Activated CD4-positive, alpha-beta T cell treated with anti-CD3 and anti-CD28 coated beads for 24 hours (primary cell): ENCODE results near the gene UBE2O.
"Not testable (repeated sequence)": the region's sequence is repeated elsewhere in the genome, so short reads cannot be mapped to it uniquely, and the experiment has no call there.

Source experiments
- DNase-seq, 2 donors: peaks; one replicate each; pipeline ENCODE4 v3.0.0-alpha.2; 2020; ENCODE audit warnings: low read depth in 2 of 2

The UBE2O gene

DNA sequence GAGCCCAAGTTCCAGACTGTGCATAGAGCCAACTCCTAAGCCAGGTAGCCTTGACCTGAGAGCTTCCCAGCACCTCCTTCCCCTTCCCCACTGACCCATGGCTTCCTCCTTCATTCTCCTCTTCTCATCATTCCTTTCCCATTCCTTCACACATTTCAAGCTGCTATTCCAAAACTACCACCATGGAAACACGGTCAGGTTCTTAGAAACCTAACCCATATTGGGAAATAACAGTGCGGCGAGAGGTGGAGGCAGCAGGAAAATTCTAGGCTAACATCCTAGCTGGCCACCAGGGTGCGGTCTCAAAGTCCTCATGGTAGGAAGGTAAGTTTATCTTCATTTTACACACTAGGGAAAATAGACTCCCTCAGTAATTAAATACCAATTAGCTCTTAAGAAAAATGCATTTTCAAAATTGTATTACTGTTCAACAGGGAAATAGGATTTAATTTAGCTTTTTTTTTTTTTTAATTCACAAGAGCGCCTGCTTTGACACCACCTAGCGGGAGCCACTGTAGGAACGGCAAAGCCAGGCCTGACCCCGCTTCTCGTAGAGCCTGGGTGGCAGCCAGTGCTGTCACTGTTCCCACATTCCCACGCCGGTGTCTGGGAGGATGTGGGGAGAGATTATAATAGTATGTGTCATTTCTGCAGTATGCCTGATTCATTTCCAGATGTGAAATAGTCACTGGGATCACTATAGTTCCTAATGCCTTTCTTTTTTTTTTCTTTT is 82.5 kb downstream of the UBE2O start:
- no peak for DNase-seq

DNA sequence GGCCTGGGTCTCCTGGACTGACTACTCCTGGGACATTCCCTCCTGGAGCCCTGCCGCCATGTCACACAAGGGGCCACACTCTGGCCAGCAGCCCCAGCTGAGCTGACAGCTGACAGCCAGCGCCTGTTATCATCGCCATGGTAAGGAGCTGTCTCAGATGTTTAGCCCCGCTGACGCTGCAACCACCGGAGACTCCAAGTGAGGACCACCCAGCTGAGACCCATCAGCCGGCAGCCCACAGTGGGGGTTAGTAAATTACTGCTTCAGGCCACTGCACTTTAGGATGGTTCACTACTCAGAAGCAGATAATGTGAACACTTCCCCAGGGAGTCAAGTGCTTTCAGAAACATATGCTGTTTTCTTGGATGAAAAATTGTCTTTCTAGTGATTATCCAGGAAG is 83.1 kb downstream of the UBE2O start:
- DNase-seq = no peak

GRCh38 chr17:76369379-76369778 is 83.6 kb downstream of the UBE2O start:
- DNase-seq = no peak

GRCh38 chr17:76368545-76368944 is 84.4 kb downstream of the UBE2O start:
- DNase-seq = no peak

- DNase-seq = no peak
Observed at GRCh38 chr17:76367642-76368041, 85.3 kb downstream of the UBE2O start.

GRCh38 chr17:76366247-76366646 is 86.7 kb downstream of the UBE2O start:
- DNase-seq = no peak

DNA sequence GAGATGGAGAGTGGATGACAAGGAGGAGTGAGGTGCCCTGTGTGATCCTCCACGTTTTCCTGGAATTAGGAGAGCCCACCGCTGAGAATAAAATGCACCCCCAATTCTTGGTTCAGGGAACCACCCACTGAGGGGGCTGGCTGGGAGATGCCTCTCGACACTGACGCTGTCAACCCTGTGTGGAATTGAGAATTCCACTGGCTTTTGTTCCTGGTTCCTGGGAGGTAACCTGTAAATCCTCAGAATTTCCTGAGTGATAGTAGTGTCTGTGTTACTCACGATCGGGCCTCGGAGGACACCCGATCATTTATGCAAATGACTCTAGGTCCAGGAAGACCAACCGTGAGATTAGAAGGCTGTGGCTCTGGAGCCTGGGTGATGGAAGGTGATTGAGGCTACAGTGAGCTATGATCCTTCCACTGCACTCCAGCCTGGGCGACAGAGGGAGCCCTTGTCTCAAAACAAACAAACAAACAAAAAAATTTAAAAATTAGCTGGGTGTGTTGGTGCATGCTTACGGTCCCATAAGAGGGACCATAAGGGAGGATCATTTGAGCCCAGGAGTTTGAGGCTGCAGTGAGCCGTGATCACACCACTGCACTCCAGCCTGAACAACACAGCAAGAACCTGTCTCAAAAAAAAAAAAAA is 87.6 kb downstream of the UBE2O start:
- no peak for DNase-seq

DNA sequence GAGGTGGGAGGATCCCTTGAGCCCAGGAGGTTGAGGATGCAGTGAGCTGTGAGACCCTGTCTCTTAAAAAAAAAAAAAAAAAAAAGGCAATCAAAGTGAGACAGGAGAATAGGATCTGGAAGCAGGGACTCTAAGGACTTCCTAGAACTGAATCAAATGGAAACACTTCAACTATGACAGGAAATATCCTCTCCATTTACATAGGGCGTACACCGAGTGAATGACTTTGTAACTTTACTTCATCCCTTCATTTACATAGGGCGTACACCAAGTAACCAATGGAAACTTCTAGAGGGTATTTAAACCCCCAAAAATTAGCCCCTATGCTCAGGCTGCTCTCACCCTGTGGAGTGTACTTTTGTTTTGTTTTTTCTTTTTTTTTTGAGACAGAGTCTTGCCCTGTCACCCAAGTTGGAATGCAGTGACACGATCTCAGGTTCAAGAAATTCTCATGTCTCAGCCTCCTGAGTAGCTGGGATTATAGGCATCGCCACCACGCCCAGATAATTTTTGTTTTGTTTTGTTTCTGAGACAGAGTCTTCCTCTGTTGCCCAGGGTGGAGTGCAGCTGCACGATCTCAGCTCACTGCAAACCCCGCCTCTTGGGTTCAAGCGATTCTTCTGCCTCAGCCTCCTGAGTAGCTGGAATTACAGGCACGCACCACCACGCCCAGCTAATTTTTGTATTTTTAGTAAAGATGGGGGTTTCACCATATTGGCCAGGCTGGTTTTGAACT is 89.7 kb downstream of the UBE2O start:
- no peak for DNase-seq

GRCh38 chr17:76360461-76360860 is 92.5 kb downstream of the UBE2O start:
- no peak for DNase-seq

- not testable (repeated sequence) for DNase-seq
Observed at GRCh38 chr17:76359776-76360175, 93.2 kb downstream of the UBE2O start.

- DNase-seq = no peak
Observed at GRCh38 chr17:76359375-76359774, 93.6 kb downstream of the UBE2O start.

DNA sequence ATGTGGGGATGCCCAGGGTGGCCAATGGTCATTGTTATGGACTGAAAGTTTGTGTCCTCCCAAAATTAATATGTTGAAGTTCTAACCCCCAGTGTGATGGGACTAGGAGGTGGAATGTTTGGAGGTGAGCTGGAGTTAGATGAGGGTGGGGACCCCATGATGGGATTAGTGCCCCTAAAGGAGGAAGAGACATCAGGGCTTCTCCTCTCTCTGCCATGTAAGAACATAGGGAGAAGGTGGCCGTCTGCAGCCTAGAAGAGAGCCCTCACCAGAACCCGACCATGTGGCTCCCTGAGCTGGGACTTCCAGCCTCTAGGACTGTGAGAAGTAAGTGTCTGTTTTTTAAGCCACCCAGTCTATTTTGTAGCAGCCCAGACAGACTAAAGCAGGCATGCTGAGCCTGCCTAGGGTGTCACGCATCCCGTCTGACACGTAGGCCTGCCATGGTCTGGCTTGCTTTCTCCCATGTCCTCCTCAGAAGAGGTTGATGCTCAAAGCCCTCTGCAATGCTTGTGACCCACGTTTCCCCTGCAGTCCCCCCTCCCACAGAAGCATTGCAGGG is 95.3 kb downstream of the UBE2O start:
- DNase-seq = no peak

- no peak for DNase-seq
Observed at GRCh38 chr17:76356803-76357456, 96.0 kb downstream of the UBE2O start.

DNA sequence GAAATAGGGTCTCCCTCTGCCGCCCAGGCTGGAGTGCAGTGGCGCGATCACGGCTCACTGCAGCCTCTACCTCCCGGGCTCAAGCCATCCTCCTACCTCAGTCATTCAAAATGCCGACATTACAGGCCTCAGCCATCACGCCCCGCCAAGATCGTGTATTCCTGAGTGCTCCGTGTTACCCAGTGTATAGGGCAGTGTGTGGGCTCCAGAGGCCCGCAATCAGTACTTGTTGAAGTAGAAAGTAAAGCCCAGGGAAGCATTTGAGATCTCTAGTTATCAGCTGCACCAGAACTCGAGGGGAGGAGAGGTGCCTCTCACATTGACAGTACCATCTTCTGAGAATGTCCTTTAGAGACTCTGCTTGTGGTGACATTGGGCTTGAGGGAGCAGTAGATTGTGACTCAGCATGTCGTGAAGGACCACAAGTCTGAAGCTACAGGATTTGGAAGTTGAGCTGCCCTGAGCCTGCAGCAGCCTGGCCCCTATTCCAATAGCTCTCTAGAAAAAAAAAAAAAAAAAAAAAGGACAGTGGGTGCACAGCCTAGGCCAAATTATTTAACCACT is 98.1 kb downstream of the UBE2O start:
- no peak for DNase-seq

GRCh38 chr17:76354317-76354729 is 98.6 kb downstream of the UBE2O start:
- no peak for DNase-seq

GRCh38 chr17:76353599-76354316 is 99.2 kb downstream of the UBE2O start, which contains the start of gene PRPSAP1:
PRPSAP1 (minus strand) TSS chr17:76353916; CDS start chr17:76353703, 213 bp downstream.
- peak; percentile 65 to 66 for DNase-seq

GRCh38 chr17:76353004-76353598 is 99.9 kb downstream of the UBE2O start:
- no peak for DNase-seq

- no peak for DNase-seq
Observed at GRCh38 chr17:76351526-76352071, 101.4 kb downstream of the UBE2O start.

- no peak for DNase-seq
Observed at GRCh38 chr17:76350463-76350862, 102.5 kb downstream of the UBE2O start.

DNA sequence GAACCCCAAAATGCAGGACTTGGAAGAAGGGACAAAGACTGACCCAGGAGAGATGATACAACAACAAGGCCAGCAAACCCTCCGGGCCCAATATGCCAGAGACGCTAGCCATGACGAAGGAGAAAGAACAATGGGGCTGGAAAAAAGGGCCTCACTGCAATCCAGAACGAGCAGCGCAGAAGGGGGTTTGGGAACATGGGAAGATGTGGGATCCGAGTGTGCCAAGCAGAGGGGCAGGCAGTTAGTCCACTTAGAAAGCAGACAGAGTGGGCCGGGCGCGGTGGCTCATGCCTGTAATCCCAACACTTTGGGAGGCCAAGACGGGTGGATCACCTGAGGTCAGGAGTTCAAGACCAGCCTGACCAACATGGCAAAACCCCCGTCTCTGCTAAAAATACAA is 106.0 kb downstream of the UBE2O start:
- DNase-seq = not testable (repeated sequence)
